HG03175 (cell line): Measurements from ENCODE around the gene APLP1.
"Not testable (repeated sequence)": the region's sequence is repeated elsewhere in the genome, so short reads cannot be mapped to it uniquely, and the experiment has no call there.

Experiments used
- ATAC-seq: cut with Tn5 transposase; IDR thresholded peaks from one replicate; pipeline ENCODE4 v1.9.1; 2021; ENCODE audit warnings: mild to moderate bottlenecking, moderate library complexity; ENCODE audit not compliant: unreplicated experiment

APLP1 gene

DNA sequence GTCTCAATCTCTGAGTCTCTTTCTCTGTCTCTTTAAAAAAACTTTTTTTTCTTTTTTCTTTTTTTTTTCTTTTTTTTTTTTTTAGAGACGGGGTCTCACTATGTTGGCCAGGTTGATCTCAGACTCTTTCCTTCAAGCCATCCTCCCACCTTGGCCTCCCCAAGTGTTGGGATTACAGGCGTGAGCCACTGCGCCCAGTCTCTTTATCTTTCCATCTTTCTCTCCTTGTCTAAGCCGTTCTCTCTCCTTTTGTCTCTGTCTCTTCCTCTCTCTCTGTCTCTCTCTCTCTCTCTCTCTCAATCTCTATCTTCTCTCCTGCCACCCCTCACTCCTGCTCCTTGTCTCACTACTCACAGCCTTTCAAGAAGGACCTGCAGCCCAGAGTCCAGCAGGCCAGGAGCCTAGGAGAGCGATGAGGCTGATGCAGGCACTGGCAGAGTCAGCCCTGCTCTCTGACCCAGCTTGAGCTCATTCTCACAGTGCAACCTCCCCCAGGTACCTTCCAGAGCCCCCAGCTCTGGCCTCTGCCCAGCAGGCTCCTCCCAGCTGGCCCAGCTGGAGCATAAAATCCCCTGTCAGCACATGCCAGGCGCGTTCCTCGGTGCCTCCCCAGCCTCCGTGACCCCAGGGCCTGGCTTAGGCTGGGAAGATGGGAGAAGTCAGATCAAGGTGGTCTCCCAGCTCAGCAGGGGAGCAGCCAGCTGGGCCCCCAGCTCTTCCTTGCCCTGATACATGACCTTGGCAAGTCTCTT lies 16.2 kb upstream of the APLP1 start, which contains the start of gene NPHS1:
TSS of gene NPHS1 (minus strand) at position 476 of the 752 bp plus-strand sequence. CDS start 667 bp downstream, outside the sequence.
- no peak for ATAC-seq

DNA sequence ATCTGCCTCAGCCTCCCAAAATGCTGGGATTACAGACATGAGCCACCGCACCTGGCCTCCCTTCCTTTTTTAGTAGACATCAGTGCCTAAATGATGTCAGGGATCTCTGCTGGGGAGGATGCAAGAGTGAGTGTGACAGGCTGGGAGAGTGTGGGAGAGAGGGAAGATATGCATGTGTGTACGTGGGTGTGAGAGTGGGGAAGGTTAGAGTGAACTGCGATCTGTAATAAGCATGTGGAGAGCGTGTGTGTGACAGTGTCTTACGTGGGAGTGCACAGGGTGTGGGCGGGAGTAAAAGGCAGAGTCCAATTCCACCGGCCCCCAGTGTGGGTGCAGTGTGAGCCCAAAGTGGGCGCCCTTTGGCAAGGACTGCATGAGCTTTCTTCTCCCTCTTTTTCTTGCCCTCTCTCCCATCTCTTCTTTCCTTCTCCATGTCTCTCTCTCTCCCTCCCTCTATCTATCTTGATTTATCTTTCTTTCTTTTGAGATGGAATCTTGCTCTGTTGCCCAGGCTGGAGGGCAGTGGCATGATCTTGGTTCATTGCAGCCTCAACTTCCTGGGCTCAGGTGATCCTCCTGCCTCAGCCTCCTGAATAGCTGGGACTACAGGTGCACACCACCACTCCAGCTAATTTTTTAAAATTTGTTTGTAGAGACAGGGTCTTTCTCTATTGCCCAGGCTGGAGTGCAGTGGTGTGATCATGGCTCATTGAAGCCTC lies 15.2 kb upstream of the APLP1 start:
- no peak for ATAC-seq

DNA sequence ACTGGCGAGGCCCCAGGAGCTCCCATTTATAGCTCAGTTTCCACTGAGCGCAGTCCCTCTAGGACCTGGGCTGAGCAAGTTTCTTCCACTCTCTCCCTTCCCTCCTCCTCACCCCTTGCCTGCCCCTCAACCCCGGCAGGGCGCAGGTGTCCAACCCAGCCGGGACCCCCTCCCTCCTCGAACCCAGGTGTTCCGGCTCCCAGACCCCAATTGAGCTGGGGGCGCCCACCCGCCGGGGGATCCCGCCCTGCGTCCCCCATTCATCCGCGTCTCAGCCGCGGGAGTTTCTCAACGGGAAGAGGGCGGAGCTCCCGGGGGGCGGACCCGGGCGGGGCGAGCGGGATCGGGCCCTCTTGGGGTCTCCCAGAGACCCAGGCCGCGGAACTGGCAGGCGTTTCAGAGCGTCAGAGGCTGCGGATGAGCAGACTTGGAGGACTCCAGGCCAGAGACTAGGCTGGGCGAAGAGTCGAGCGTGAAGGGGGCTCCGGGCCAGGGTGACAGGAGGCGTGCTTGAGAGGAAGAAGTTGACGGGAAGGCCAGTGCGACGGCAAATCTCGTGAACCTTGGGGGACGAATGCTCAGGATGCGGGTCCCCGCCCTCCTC lies 11.7 kb upstream of the APLP1 start, which contains the start of gene KIRREL2:
TSS of gene KIRREL2 (plus strand) at position 366 of the 604 bp plus-strand sequence. CDS start at position 575, 209 bp downstream.
- ATAC-seq, result no peak

DNA sequence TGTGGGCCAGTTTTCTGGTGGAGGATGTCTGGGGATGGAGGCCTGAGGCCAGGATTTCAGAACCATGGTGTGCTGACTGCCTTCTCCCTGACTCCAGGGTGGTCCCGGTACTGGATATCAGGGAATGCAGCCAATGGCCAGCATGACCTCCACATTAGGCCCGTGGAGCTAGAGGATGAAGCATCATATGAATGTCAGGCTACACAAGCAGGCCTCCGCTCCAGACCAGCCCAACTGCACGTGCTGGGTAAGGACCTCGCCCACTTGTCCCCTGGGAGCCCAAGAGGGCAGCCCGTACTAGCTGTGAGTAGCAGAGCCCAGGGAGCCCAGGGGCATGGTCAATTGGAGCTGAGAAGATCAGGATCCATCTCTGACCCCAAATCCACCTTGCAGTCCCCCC lies 10.1 kb upstream of the APLP1 start:
- no peak for ATAC-seq

DNA sequence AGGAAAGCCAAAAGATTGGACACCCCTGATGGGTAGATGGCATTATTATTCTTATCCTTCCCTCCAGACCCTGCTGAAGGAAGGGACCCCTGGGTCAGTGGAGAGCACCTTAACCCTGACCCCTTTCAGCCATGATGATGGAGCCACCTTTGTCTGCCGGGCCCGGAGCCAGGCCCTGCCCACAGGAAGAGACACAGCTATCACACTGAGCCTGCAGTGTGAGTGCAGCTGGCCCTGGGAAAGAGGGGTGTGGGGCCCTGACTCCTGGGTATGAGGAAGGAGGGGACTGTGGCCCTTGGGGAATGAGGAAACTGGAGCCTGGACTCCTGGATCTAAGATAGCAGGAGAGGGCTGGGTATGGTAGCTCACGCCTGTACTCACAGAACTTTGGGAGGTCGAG lies 9.0 kb upstream of the APLP1 start:
- no peak for ATAC-seq

DNA sequence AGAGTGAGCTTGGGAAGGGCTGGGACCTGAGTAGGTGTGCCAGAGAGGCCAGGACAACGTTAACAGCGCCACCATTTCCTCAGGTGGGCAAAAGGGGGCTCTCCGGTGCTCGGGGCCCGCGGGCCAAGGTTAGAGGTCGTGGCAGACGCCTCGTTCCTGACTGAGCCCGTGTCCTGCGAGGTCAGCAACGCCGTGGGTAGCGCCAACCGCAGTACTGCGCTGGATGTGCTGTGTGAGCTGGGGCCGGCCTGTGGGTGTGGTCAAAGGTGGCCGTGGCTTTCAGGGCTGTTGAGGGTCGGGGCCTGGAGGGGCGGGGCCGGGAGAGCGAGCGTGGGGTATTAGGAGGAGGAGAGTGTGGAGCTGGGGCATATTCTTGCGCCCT lies 7.9 kb upstream of the APLP1 start:
- ATAC-seq, result no peak

DNA sequence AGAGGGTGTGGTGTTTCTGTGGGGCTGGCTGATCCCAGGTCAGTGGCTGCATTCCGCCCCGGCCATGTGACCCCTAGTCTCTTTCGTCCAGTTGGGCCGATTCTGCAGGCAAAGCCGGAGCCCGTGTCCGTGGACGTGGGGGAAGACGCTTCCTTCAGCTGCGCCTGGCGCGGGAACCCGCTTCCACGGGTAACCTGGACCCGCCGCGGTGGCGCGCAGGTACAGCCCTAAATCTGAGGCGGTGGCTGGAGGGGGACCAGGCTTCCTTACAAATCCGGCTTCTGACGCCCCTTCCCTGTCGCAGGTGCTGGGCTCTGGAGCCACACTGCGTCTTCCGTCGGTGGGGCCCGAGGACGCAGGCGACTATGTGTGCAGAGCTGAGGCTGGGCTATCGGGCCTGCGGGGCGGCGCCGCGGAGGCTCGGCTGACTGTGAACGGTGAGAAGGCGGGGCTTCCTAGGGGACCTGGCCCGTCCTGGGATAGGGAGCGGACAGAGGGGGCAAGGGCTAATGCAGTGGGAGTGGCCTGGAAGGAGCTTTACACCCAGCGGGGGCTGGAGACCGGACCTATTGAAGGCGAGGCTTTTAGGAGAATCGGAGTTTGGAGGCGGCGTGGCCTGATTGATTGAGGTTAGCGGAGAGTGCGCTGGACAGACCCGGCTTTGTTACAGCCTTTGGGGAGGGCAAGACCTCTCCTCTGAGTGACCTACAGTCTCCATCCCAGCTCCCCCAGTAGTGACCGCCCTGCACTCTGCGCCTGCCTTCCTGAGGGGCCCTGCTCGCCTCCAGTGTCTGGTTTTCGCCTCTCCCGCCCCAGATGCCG lies 7.3 kb upstream of the APLP1 start:
- no peak for ATAC-seq

DNA sequence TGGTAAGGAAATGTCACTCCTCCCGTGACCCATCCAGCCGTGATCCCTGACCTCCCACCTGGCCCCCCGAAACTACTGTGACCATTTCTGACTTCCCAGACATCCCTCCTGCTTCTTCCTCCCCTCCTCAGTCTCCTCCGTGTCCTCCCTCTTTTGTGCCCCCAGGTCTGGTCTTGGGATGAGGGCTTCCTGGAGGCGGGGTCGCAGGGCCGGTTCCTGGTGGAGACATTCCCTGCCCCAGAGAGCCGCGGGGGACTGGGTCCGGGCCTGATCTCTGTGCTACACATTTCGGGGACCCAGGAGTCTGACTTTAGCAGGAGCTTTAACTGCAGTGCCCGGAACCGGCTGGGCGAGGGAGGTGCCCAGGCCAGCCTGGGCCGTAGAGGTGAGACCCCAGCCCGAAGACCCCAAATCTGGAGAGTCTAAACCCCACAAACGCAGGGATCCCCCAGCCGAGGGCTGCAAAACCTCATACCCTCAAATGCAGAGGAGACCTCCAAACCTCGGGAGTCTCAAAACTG lies 6.7 kb upstream of the APLP1 start:
- no peak for ATAC-seq

DNA sequence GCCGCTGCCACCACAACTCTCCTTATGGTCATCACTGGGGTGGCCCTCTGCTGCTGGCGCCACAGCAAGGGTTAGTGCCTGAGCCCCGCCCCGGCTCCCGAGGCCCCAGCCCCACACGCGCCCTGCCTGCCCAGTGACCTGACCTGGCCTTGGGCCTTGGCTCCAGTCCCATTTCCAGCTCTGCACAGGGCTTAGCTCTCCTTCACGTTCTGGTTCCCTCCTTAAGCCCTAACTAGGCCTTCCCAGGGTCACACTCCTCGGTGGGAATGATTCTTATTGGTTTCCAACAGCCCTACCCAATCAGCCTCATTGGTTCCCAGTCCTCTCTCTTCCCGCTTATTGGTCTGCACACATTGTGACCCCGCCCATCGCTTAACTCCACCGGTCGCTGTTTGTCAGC lies 5.8 kb upstream of the APLP1 start:
- no peak for ATAC-seq

DNA sequence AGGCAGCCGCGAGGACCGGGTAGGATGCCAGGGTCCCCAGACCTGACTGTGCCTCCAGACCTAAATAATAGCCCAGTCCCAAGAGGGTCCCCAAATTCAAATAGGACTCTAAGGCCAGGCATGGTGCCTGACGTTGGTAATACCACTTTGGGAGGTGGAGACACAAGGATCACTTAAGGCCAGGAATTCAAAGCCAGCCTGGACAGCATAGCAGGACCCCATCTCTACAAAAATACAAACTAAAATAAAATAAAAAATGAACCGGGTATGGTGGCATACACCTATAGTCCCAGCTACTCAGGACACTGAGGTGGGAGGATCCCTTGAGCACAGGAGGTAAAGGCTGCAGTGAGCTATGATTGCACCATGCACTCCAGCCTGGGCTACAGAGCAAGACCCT lies 5.4 kb upstream of the APLP1 start:
- ATAC-seq, result no peak

DNA sequence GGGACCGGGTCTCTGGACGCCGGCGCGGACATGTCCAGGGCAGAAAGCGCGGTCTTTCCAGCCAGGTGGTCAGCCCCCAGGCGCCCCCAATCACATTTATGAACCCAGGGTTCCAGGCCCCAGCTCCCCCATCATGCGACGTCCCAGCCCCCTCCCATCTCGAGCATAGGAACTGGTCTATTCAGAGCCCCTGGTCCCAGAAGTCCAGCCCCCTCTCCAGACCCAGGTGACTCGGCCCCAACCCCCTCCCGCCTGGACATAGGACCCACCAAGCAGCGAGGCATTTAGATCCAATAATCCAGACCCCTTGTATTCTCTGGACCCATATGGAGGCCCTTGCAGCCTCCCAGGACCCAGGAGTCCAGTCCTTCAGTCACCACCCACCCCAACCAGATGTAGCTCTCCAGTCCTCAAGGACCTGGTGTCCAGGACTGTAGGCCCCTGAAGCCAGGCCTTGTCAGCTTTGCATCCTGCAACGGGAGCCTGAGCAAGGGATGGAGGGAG lies 501 bp downstream of the APLP1 start:
- ATAC-seq, result no peak

DNA sequence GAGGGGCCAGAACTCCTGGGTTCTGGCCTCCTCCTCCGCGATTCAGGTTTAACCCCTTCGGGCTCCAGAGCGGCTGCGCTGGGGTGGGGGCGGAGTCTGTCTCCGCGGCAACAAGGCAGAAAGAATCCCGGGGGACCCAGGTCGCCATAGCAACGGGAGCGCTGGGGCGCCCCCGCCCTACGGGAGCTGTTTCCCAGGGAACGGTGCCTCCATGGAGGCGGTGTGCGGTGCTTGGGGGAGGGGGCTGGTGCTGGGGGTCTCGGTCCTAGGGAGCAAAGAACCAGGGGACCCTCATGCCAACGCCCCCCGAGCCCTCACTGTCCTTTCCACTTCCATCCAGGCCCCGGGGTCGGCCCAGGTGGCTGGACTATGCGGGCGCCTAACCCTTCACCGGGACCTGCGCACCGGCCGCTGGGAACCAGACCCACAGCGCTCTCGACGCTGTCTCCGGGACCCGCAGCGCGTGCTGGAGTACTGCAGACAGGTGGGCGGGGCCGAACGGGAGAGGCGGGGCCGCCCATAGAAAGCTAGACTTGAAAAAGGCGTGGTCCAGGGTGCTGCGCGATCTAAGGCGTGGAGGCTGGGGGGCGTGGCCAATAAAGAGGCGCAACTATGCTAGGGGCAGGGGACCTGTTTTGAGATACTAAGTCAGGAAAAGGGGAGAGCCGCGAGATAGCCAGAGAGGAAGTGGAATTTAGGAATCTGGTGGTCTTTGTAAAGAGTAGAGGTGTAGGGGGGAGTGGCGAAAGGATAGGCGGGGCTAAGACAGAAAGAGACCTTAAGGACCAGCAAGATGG lies 1.2 kb downstream of the APLP1 start:
- peak; percentile 61 for ATAC-seq

DNA sequence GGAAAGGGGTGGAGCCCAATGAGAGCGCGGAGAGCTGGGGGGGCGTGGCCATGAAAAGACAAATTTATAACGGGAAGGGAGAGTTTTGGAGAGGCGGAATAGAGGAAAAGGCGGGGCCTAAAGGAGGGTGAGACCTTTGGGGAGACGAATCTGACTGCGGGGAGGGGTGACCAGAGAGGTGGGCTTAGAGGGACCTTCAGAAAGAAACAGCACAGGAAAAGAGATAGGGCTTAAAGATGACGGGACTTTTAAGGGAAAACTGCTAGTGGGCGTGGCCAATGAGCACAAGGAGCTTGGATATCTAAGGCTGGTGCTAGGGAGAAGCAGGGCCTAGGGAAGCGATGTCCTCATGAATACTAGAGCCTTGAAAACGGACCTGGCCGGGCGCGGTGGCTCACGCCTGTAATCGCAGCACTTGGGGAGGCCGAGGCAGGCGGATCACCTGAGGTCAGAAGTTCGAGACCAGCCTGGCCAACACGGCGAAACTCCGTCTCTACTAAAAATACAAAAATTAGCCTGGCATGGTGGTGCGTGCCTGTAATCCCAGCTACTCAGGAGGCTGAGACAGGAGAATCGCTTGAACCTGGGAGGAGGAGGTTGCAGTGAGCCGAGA lies 1.9 kb downstream of the APLP1 start:
- ATAC-seq, result not testable (repeated sequence)

DNA sequence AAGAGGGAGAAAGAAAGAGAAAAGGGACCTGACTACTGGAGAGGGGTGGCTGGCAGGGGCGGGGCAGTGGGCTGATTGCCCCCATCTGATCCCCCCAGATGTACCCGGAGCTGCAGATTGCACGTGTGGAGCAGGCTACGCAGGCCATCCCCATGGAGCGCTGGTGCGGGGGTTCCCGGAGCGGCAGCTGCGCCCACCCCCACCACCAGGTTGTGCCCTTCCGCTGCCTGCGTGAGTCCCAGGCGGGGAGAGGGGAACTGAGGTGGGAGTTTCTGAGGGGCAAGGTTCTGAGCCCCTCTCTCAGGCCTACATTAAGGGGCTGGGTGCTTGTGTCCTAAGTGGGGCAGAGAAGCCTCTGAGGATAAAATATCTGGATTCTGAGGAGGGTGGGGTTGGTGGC lies 2.4 kb downstream of the APLP1 start:
- ATAC-seq, result no peak

DNA sequence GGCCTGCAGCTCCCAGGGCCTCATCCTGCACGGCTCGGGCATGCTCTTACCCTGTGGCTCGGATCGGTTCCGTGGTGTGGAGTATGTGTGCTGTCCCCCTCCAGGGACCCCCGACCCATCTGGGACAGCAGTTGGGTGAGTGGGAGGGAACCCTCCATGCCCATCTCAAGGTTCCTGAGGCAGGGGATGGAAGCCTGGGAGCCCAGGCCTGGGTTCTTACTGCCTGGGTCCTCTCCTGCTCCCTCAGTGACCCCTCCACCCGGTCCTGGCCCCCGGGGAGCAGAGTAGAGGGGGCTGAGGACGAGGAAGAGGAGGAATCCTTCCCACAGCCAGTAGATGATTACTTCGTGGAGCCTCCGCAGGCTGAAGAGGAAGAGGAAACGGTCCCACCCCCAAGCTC lies 3.2 kb downstream of the APLP1 start:
- ATAC-seq, result no peak

DNA sequence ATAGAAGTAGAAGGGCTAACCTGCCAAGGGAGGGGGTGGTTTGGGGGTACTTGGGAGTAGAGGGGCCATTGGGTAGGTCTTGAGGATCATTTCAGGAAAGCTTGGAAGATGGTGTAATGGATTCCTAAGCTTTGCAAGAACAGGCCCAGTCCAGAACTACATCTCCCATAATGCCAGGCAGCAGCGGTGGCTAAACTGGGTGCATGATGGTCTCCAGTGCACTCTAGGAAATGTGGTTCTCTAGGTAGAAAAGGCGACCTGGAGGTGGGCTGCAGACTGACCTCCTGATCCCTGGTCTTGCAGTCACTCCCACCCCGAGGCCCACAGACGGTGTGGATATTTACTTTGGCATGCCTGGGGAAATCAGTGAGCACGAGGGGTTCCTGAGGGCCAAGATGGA lies 3.8 kb downstream of the APLP1 start:
- ATAC-seq, result no peak

DNA sequence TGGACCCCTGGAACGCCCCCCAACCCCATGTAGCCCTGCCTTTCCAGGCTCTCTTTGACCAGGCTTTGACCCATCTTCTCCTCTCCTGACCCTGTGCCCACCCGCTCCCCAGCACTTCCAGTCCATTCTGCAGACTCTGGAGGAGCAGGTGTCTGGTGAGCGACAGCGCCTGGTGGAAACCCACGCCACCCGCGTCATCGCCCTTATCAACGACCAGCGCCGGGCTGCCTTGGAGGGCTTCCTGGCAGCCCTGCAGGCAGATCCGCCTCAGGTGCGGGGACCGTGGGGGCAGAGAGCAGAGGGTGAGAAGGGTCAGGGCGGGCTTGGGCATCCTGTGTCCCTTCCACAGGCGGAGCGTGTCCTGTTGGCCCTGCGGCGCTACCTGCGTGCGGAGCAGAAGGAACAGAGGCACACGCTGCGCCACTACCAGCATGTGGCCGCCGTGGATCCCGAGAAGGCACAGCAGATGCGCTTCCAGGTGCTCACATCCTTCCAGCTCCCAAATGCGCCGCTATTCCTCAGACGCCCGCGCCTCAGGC lies 6.1 kb downstream of the APLP1 start:
- no peak for ATAC-seq

DNA sequence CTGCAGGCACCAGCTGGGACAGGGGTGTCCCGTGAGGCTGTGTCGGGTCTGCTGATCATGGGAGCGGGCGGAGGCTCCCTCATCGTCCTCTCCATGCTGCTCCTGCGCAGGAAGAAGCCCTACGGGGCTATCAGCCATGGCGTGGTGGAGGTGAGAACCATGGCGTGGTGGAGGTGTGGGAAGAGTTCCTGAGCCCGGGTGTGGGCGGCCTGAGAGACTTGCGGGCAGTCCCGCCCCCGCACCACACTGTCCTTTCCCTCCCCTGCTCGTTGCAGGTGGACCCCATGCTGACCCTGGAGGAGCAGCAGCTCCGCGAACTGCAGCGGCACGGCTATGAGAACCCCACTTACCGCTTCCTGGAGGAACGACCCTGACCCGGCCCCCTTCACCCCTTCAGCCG lies 10.7 kb downstream of the APLP1 start:
- no peak for ATAC-seq

DNA sequence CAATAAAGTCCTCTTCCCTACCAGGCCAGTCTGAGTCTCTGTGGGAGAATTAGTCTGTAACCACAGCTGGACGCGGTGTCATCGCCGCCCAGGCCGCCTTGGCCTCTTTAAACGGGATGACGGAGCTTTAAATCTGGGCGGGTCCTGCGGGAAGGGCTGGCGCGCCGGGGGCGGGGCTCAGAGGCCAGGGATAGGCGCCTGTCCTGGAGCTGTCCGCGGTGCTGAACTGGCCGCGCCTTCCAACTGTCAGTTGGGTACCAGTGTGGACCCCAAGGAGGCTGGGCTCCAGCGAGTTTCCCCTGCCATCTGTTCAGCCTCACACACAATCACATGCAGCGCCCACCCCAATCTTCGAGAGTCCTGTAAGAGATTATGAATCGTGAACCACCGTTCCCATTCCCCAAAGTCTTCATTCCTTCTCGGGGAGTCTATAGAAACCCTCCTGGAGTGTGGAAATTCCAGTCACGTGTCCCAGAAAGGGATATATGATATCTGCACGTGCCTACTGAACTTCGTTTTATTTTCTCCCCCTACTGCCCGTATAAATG lies 11.5 kb downstream of the APLP1 start:
- no peak for ATAC-seq
